HG02588 (cell line): ENCODE data around the gene FOXP1.
A peak's percentile ranks its signal among the peaks of the same experiment; 100 is the strongest.

Experiments
- ATAC-seq: cut with Tn5 transposase; IDR thresholded peaks from one replicate; pipeline ENCODE4 v1.9.1; 2021; ENCODE audit warnings: mild to moderate bottlenecking, moderate library complexity; ENCODE audit not compliant: unreplicated experiment

Gene FOXP1

DNA sequence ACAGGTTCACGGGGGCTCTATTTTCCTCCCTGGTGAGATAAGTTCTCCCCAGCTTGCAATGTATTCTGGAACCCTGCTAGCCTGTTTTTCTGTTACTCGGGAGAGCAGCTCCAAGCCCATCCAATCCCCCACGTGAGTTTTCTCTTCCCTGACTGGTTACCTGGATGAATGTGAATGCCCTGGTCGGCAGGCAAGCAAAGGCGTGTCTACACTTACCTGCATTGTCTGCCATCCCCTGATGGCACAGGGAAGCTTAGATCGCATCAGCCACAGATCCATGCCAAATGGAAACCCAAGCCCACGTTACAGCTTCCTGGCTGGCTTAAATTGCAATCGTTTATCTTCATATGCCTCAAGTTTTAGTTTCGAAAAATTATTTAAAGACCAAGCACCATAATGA, 149.9 kb downstream of the FOXP1 start:
- no peak for ATAC-seq

DNA sequence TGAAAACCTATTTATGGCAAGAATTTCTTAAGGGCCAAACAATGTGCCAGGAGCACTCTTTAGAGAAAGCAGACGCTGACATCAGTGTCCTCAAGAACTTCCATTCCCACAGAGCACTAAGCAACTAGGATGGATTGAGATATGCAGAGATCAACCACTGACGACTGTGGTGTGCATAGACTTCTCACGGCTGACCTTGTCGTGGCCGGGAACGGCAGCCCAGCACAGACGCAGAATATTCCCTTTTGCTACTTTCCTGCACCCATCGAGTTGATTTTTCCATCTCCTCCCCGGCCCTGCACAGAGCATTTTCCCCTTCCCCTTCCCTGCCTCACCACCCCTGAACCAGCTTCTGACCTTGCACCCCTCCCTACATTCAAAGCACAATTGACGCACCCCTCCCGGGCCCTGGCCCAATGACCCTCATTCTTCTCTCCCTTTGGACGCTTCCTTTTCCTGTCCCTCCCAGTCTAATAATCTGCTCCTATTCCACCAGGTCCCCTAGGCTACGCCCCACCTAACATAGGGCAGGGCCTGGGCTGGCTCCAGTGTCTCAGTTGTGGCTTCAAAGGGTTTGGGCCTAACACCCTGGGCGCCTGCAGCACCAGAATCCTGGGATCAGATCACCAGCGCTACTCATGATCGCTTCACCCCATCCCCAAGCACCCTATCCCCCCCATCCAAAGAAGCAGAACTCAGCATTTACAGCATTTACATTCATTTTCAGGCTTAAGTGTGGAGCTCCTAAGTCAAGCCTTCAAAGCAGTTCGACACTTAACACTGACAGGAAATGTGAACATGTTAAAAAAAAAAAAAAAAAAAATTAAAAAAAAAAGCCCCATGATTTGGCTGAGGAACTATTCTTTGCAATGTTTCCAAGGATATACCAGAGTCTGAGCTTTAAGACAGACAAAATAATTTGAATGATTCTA, 151.2 kb downstream of the FOXP1 start:
- ATAC-seq = no peak

DNA sequence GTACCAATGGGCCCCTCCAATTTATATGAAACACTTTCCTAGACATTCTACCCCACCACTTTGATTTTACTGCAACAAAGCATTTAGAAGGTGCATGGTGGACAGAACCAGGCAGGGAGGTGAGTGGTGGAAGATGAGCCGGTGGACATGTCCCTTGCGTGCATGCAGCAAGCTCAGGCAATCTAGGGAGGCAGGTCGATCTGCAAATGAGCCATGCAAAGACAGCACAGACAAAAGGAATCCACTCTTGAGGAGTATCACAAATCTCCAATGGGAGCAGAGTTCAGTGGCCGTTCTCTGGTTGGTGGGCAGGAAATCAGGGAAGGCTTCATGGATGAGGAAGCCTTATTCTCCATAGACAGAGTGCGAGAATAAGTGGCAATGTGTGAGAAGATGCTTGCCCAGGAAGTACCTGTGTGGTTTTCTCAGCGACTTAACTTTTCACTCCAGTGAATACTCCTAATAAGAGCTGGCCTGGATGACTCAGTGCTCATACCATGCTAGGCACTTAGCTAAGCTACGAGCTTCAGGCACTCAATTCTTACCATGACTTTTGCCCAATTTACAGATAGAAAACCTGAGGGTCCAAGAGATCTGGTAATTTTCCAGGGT, 152.5 kb downstream of the FOXP1 start:
- no peak for ATAC-seq

DNA sequence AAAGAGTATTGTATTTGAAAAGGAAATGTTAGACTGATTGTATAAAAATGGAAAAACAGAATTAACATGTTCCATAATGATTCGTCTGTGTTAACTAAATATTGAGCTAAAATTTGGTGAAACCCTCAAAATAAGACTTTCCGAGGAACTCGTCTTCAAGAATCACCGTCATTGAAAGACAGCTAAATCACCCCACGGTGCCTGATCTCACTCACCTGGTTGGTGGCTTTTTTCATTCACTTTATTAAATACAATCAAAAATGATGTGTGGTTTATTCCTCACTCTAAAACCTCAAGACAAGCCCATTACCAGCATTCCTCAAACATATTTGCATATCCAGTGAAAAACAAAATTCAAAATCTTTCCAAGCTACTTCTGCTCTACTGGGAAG, 153.9 kb downstream of the FOXP1 start:
- no peak for ATAC-seq

DNA sequence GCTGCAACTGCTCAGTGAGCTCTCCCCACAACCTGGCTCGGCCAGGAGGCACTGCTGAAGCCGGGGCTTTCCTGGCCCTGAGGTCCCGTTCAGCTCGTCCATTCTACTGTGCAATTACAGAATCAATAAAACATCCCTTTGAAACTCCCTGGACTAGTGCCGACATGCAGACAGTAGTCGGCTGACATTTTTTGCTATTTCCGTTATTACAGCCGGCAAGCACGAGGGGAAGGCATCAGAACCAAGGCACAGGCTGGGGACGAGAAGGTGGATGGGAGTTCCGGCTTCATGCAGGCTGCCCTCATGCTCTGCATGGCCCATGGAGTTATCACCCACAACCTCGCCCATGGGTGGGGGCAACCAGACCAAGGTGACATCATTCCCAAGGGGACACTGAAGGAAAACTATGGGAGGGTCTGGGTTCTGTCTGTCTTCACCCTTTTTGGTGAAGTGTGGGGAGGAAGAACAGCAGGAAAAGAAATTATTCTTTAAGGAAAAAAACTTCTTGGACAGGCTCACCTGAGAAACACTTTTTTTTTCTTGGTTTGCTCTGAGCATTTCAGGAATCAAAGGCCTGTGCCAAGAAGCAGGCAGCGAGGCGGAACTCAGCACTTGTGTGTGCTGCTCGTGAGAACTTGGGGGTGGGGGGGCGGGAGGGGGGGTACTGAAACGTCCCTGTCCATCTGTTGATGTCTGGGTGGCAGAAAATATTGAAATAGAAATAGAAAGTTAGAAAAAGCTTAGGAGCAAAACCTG, 154.5 kb downstream of the FOXP1 start:
- no peak for ATAC-seq

DNA sequence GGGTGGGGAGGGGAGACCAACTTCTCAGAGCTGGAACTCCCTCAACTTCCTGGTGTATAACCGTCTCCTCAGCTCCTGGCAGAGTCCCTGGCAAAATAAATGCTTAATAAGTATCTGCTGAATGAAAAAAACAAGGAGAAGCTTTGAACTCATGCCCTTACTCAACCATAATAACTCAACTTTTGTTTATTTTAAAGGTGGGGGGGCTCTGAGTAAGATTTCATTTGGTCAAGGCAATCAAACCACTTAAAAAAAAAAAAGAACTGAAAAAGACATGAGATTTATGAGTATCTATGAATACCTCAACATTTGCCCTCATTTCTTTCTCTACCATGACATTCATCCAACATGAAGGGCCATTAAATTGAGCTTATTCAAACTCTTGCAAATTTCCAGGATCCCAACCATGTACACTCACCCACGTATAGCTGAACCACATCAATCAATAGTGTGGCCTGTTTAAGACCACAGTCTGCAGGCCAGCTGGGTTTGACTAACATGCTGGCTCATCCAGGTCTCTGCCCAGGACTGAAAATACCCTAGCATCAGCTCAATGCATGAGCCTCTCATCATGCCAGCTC, 157.9 kb downstream of the FOXP1 start:
- no peak for ATAC-seq

DNA sequence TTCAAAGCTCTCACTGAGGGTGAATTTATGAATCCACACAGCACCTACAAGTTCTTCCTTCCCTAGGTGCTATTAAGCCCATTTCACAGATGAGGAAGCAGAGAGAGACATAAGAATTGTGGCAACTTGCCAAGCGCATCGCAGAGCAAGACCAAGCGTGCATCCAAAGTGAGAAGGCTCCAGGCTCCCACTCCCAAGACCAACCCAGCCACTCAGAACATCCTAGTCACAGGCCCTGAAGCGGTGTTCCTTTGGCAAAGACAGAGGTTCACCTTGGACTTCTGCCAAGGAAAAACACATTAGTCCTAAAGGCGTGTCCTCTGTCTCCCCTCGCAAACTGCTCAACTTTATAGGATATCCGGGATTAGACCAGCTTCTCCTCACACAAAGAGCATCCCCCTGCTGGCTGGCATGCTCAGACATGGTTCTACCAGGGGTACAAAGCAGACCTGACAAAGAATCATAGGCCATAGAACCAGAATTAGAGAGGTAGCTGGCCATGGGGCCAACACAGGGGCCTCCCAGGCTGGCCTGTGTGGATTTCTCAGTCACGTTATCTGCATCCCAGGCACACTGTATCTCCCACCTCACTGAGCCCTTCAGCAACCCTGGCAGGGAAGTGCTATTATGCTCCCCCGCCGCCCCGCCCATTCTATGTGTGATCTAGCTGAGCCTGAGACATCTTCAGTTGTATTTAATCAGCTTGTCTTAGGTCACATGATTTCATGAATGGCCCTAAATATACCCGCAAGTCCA, 160.2 kb downstream of the FOXP1 start:
- no peak for ATAC-seq

DNA sequence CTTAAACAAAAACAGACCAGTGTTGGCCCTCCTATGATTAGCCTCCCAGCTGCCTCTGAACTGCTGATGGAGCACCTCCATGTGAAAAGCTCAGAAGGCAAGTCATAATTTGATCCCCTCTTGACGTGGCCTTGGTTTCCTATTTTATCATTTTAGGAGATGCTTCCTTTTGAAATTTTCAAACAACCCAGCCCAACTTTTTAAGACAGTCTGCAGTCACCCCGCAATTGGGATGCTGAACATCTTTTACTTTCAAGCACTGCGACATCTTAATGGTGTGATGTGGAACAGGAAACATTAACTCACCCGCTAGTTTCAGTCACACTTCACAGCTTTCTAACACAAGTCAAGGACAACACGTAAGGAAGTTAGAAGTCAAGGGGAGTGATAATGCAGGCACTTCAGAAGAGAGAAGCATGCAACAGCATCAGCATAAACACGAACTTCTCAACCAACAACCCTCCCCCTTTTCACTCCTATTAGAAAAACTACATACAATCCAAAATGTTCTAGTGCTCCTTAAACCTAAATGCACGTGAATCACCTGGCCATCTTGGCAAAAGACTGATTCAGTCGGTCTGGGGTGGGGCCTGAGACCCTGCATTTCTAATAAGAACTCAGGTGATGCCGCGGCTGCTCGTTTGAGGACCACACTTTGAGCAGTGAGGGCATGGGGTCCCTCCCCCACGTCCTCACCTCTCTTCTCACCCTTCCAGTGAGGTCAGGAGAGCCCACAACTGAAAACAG, 161.5 kb downstream of the FOXP1 start:
- peak; percentile 83 for ATAC-seq

DNA sequence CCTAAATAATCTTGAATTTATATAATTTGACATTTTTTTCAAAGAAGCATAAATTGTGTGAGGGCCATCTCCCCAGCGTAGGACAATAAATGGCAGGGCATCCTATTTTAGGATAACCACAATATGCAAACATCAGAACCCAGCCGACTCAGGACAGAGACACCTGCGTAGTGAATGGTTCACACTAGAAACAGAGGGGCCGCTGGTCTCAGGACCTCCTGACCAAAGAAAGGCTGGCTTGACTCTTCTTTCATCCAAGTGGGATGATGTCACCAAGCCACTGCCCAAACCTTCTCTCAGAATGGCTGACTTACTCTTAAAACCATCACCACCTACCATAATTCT, 162.1 kb downstream of the FOXP1 start:
- peak; percentile 56 for ATAC-seq

DNA sequence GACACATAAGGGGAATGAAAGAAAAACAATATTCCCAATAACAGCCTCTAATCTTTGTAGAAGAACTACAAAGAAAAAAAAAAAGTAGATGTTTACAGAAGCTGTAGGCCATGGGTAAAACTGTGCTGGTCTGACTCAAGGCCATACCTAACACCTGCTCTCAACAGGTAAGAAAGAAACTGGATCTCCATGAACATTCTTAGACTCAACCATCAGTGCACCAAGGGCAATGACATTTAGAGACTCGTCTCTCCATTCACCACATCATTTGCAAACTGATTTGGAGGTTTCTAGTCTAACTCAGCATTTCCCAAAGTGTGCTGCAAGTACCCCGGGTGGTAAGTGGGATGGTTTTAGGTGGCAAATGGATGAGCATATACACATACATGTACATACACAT, 164.2 kb downstream of the FOXP1 start:
- no peak for ATAC-seq

DNA sequence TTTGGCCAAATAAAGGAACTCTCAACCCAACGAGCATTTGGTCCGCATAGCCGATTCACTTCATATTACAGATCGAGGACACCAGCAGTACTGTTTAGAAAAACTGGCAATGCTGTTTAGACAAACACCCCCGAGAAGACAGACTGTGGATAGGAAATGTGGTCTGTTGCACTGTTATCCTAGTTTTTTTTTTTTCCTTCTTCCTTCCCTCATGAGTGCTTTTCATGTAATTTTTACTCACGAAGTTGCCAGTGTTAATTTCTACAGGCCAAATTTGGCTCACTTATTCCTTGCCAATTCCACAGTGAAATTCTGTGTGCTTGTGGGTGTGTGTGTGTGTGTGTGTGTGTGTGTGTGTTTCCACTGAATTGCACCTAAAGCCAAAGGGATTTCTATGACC, 165.7 kb downstream of the FOXP1 start:
- no peak for ATAC-seq

DNA sequence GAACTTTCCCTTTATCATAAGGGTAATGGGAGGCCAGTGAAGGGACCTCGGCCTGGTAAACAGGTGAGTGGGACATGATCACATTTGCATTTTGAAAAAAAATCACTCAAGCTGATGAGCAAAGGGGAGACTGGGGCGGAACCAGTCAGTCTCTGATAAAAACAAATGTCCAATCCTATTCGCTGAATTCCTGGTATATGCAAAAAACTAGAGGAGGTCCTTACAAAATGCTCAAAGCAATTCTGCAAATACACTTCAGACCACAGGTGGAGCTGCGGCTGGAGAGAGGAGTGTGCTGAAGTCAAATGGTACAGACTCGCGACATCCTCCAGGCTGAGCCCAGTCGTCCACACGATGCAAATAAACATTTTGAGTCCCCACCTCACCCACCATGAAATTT, 166.7 kb downstream of the FOXP1 start:
- ATAC-seq = no peak

DNA sequence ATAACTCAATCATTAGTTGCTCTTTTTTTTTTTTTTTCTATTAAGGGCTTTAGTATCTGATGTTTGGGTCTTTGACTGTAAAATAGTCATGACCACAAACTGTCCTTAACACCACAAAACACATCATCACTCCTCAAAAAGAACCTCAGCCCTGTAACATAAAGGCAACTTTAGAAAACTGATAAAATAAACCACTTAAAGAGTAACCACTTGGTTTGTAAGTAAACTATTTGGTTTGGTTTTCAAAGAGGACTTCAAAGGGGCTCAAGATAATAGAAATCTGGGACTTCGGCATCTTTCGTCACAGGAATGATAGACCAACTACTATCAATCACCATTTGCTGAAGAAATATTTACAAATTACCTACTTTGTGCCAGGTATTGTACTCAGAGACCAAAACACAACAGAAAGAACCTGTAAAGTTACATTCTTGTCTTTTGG, 167.8 kb downstream of the FOXP1 start:
- no peak for ATAC-seq

DNA sequence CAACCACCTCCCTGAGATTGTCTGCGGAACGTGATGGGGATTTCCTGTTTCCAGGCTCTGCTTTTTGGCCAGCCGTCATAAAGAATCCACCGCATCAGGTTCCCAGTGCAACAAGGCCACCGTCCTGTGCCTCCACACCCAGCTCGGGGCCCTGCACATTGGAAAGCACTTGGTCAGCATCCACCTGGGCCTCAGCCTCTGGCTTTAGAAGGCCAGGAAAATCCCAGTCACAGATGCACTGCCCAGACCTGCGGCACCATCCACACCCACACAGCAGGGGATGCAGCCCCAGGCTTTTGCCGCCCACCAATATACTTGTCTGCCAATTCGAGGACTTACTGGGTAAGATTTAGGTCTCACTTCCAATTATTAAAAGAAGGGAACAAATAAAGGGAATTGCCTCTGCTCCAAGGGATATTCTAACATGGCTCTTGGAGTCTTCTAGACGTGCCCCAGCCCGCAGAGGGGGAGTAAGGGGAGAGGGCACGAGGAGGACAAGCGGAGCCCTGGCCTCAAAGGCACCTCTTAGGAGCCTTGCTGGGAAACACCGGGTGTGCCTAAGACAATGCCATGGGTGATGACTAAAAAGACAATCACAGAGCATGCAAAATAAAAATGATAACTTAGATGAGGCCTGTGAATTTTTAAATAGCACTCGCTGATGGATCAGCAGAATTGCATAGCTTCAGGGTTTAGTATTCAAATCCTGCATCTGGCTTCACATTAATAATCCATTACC, 169.2 kb downstream of the FOXP1 start:
- ATAC-seq = no peak

DNA sequence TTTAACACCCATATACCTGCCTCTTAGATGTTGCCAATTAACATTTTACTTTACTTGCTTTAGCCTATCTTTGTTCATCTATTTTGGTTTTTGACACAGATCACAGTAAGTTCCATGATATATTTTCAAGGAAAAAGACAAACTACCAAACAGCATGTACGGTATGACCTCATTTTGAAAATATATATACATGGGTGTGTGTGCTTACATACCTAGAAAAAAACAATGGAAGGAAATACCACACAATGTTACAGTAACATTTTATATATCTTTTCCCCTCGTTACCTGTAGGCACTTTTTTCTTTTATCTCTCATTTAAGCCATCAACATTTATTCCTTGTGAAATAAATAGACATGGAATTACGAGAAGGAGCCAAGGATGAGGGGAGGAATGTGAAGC, 170.0 kb downstream of the FOXP1 start:
- no peak for ATAC-seq

DNA sequence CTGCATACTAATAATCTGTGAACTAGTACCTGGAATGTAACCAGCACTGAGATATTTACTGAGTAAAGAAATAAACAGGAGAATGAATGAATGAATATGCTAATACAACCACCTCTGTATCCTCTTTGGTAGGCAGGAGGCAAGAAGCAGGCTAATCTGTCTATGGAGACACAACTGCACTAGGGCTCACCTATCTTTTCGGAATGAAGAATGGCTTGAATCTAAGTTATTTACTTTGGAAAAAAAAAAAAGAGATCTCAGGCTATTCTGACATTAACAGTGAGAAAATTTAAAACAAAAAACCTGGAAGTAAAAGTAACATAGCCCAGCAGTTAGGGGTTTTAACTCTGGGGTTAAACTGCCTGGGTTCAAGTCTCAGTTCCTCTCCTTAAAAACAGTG, 174.2 kb downstream of the FOXP1 start:
- no peak for ATAC-seq

DNA sequence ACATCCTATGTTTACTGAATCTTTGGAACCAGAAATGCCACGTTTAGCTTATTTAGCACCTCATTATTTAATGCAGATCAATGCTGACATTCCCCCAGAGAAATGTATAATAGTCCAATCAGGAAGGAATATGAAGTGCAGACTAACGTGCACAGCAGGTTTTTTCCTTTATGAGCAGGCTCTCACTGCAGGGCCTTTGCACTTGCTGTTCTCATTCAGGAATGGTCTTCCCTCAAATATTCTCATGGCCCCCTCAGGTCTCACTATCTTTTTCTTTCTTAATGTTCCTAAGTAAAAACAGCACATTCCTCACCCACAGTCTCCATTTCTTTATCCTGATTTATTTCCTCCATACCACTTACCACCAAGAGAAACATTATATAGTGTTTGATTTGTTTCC, 174.6 kb downstream of the FOXP1 start:
- no peak for ATAC-seq

DNA sequence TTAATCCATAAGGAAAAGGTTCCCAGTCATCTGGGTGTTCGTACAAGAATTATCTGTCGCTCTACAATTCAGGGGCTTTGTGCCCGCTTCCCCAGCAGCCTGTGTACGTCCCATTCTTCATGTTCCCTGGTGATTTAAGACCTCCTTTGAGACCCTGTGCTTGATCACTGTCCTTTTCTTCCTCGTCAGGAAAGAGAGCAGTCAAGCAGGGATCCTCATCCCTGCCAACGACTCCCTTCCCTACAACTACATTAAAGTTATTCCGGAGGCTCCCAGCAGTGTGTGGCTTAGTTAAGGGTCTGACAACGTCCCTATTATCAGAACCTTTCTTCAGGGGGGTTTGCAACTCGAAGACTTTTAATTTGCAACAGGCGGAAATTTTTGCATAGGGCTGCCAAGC, 175.7 kb downstream of the FOXP1 start:
- no peak for ATAC-seq
